GM19467 (cell line): ENCODE measurements around the gene EPHX1.
"Not testable (repeated sequence)": the region's sequence is repeated elsewhere in the genome, so short reads cannot be mapped to it uniquely, and the experiment has no call there.

ENCODE experiments used
- ATAC-seq: cut with Tn5 transposase; IDR thresholded peaks from one replicate; pipeline ENCODE4 v1.9.1; 2021; ENCODE audit warnings: mild to moderate bottlenecking, moderate library complexity; ENCODE audit not compliant: unreplicated experiment

EPHX1 gene

GRCh38 chr1:225809842-225810578 is at the start of gene EPHX1:
EPHX1 (plus strand) TSS chr1:225810124; CDS start chr1:225828730, 18,606 bp downstream.
- peak; percentile 93 for ATAC-seq

GRCh38 chr1:225760531-225760930 is 49.4 kb upstream of the EPHX1 start:
- no peak for ATAC-seq

- ATAC-seq, result not testable (repeated sequence)
These were observed 48.5 kb upstream of the EPHX1 start for GRCh38 chr1:225761395-225761794.

- no peak for ATAC-seq
These were observed 47.9 kb upstream of the EPHX1 start for GRCh38 chr1:225762002-225762441.

GRCh38 chr1:225762444-225762843 is 47.5 kb upstream of the EPHX1 start:
- ATAC-seq, result no peak

- no peak for ATAC-seq
These were observed 46.0 kb upstream of the EPHX1 start for GRCh38 chr1:225763716-225764548.

GRCh38 chr1:225765982-225766674 is 43.8 kb upstream of the EPHX1 start:
- ATAC-seq, result no peak

GRCh38 chr1:225766967-225767633 is 42.8 kb upstream of the EPHX1 start:
- ATAC-seq, result no peak

GRCh38 chr1:225767634-225768540 is 42.0 kb upstream of the EPHX1 start:
- no peak for ATAC-seq

GRCh38 chr1:225768662-225769426 is 41.1 kb upstream of the EPHX1 start:
- ATAC-seq, result no peak

- no peak for ATAC-seq
These were observed 40.2 kb upstream of the EPHX1 start for GRCh38 chr1:225769687-225770086.

GRCh38 chr1:225770561-225771248 is 39.2 kb upstream of the EPHX1 start:
- ATAC-seq, result no peak

GRCh38 chr1:225771661-225772322 is 38.1 kb upstream of the EPHX1 start:
- ATAC-seq, result no peak

GRCh38 chr1:225772323-225772768 is 37.6 kb upstream of the EPHX1 start:
- no peak for ATAC-seq

- no peak for ATAC-seq
These were observed 37.1 kb upstream of the EPHX1 start for GRCh38 chr1:225772848-225773247.

GRCh38 chr1:225774281-225775147 is 35.4 kb upstream of the EPHX1 start:
- no peak for ATAC-seq

- no peak for ATAC-seq
These were observed 33.6 kb upstream of the EPHX1 start for GRCh38 chr1:225776294-225776693.
